Measurements from ENCODE around the gene PGM3.

- TF ChIP-seq CTCF (IDR thresholded peaks at IDR 0.05; ENCODE audit: borderline replicate concordance, extremely low read depth, low read length, poor library complexity, severe bottlenecking) (no peak), EZH2 (IDR thresholded peaks at IDR 0.05; ENCODE audit: borderline replicate concordance, low read depth, low read length, severe bottlenecking) (no peak)
These were observed 66.8 kb downstream of the PGM3 start for GRCh38 chr6:83126223-83126622.

Measured in DND-41 (cell line).